Measurements from ENCODE around the gene ISG20.

ISG20 gene

GRCh38 chr15:88651136-88651732 lies 12.4 kb downstream of the ISG20 start:
- no peaks in the 10 kb centered on the region for H3K9me3 ChIP-seq (ENCODE audit: control insufficient read depth, low read depth, low read length)
- H3K4me1 ChIP-seq (ENCODE audit: control insufficient read depth, low read depth, low read length) = peaks cover 8% of the 10 kb centered on the region
- H3K27me3 ChIP-seq (ENCODE audit: control insufficient read depth, insufficient read depth, low read length) = no peaks in the 10 kb centered on the region
- H3K4me3 ChIP-seq (ENCODE audit: low read length) = no peak overlapping the region
- H3K27ac ChIP-seq (ENCODE audit: low read length) = no peak overlapping the region
- H3K9ac ChIP-seq (ENCODE audit: low read length) = no peak overlapping the region
- H3K36me3 ChIP-seq (ENCODE audit: control insufficient read depth, low read depth, low read length) = no peaks in the 10 kb centered on the region

- Histone ChIP-seq H3K9ac (ENCODE audit: low read length) (no peak overlapping the region), H3K36me3 (ENCODE audit: control insufficient read depth, low read depth, low read length) (no peaks in the 10 kb centered on the region), H3K9me3 (ENCODE audit: control insufficient read depth, low read depth, low read length) (no peaks in the 10 kb centered on the region), H3K27me3 (ENCODE audit: control insufficient read depth, insufficient read depth, low read length) (no peaks in the 10 kb centered on the region), H3K4me1 (ENCODE audit: control insufficient read depth, low read depth, low read length) (peaks cover 8% of the 10 kb centered on the region), H3K27ac (ENCODE audit: low read length) (no peak overlapping the region), H3K4me3 (ENCODE audit: low read length) (no peak overlapping the region)
Measured at GRCh38 chr15:88651971-88652370, 13.2 kb downstream of the ISG20 start.

- H3K9ac ChIP-seq (ENCODE audit: low read length) = no peak overlapping the region
Measured at GRCh38 chr15:88652456-88653199, 13.8 kb downstream of the ISG20 start.

GRCh38 chr15:88653200-88654064 lies 14.6 kb downstream of the ISG20 start:
- no peak overlapping the region for H3K27ac ChIP-seq (ENCODE audit: low read length)
- H3K36me3 ChIP-seq (ENCODE audit: control insufficient read depth, low read depth, low read length) = no peaks in the 10 kb centered on the region
- no peak overlapping the region for H3K4me3 ChIP-seq (ENCODE audit: low read length)
- H3K9ac ChIP-seq (ENCODE audit: low read length) = no peak overlapping the region
- H3K27me3 ChIP-seq (ENCODE audit: control insufficient read depth, insufficient read depth, low read length) = no peaks in the 10 kb centered on the region
- no peaks in the 10 kb centered on the region for H3K9me3 ChIP-seq (ENCODE audit: control insufficient read depth, low read depth, low read length)
- H3K4me1 ChIP-seq (ENCODE audit: control insufficient read depth, low read depth, low read length) = peaks cover 13% of the 10 kb centered on the region

More at GRCh38 chr15:88652456-88653199, 13.8 kb downstream of the ISG20 start:
- peaks cover 10% of the 10 kb centered on the region for H3K4me1 ChIP-seq (ENCODE audit: control insufficient read depth, low read depth, low read length)
- H3K36me3 ChIP-seq (ENCODE audit: control insufficient read depth, low read depth, low read length) = no peaks in the 10 kb centered on the region
- H3K27ac ChIP-seq (ENCODE audit: low read length) = no peak overlapping the region
- no peaks in the 10 kb centered on the region for H3K27me3 ChIP-seq (ENCODE audit: control insufficient read depth, insufficient read depth, low read length)
- no peaks in the 10 kb centered on the region for H3K9me3 ChIP-seq (ENCODE audit: control insufficient read depth, low read depth, low read length)
- H3K4me3 ChIP-seq (ENCODE audit: low read length) = no peak overlapping the region

- Histone ChIP-seq H3K27me3 (ENCODE audit: control insufficient read depth, insufficient read depth, low read length) (no peaks in the 10 kb centered on the region), H3K4me1 (ENCODE audit: control insufficient read depth, low read depth, low read length) (peaks cover 13% of the 10 kb centered on the region), H3K9ac (ENCODE audit: low read length) (no peak overlapping the region), H3K36me3 (ENCODE audit: control insufficient read depth, low read depth, low read length) (no peaks in the 10 kb centered on the region), H3K9me3 (ENCODE audit: control insufficient read depth, low read depth, low read length) (no peaks in the 10 kb centered on the region), H3K27ac (ENCODE audit: low read length) (no peak overlapping the region), H3K4me3 (ENCODE audit: low read length) (no peak overlapping the region)
Measured at GRCh38 chr15:88654430-88655102, 15.8 kb downstream of the ISG20 start.

GRCh38 chr15:88655103-88655553 lies 16.3 kb downstream of the ISG20 start:
- H3K4me3 ChIP-seq (ENCODE audit: low read length) = no peak overlapping the region
- H3K36me3 ChIP-seq (ENCODE audit: control insufficient read depth, low read depth, low read length) = no peaks in the 10 kb centered on the region
- no peak overlapping the region for H3K9ac ChIP-seq (ENCODE audit: low read length)
- H3K27me3 ChIP-seq (ENCODE audit: control insufficient read depth, insufficient read depth, low read length) = no peaks in the 10 kb centered on the region
- peaks cover 13% of the 10 kb centered on the region for H3K4me1 ChIP-seq (ENCODE audit: control insufficient read depth, low read depth, low read length)
- no peaks in the 10 kb centered on the region for H3K9me3 ChIP-seq (ENCODE audit: control insufficient read depth, low read depth, low read length)
- no peak overlapping the region for H3K27ac ChIP-seq (ENCODE audit: low read length)

GRCh38 chr15:88655800-88656488 lies 17.1 kb downstream of the ISG20 start:
- no peak overlapping the region for H3K9ac ChIP-seq (ENCODE audit: low read length)
- H3K4me3 ChIP-seq (ENCODE audit: low read length) = no peak overlapping the region
- H3K4me1 ChIP-seq (ENCODE audit: control insufficient read depth, low read depth, low read length) = peaks cover 13% of the 10 kb centered on the region
- H3K9me3 ChIP-seq (ENCODE audit: control insufficient read depth, low read depth, low read length) = no peaks in the 10 kb centered on the region
- no peaks in the 10 kb centered on the region for H3K27me3 ChIP-seq (ENCODE audit: control insufficient read depth, insufficient read depth, low read length)
- H3K36me3 ChIP-seq (ENCODE audit: control insufficient read depth, low read depth, low read length) = no peaks in the 10 kb centered on the region
- H3K27ac ChIP-seq (ENCODE audit: low read length) = no peak overlapping the region

GRCh38 chr15:88656760-88657221 lies 18.0 kb downstream of the ISG20 start:
- Histone ChIP-seq H3K9ac (ENCODE audit: low read length) (no peak overlapping the region), H3K36me3 (ENCODE audit: control insufficient read depth, low read depth, low read length) (no peaks in the 10 kb centered on the region), H3K27me3 (ENCODE audit: control insufficient read depth, insufficient read depth, low read length) (no peaks in the 10 kb centered on the region), H3K9me3 (ENCODE audit: control insufficient read depth, low read depth, low read length) (no peaks in the 10 kb centered on the region), H3K27ac (ENCODE audit: low read length) (no peak overlapping the region), H3K4me1 (ENCODE audit: control insufficient read depth, low read depth, low read length) (peaks cover 9% of the 10 kb centered on the region), H3K4me3 (ENCODE audit: low read length) (no peak overlapping the region)

- Histone ChIP-seq H3K36me3 (ENCODE audit: control insufficient read depth, low read depth, low read length) (no peaks in the 10 kb centered on the region), H3K4me3 (ENCODE audit: low read length) (no peak overlapping the region), H3K4me1 (ENCODE audit: control insufficient read depth, low read depth, low read length) (peaks cover 9% of the 10 kb centered on the region), H3K9ac (ENCODE audit: low read length) (no peak overlapping the region), H3K9me3 (ENCODE audit: control insufficient read depth, low read depth, low read length) (no peaks in the 10 kb centered on the region), H3K27ac (ENCODE audit: low read length) (no peak overlapping the region), H3K27me3 (ENCODE audit: control insufficient read depth, insufficient read depth, low read length) (no peaks in the 10 kb centered on the region)
Measured at GRCh38 chr15:88657326-88658069, 18.7 kb downstream of the ISG20 start.
